Thymus (tissue), 11 donors: Measurements from ENCODE around the gene PLXNA4. TPM values are rescaled to one million over a fixed set of nuclear protein-coding genes. Genes with fewer than 3 reads are reported as not detected.
A peak's percentile ranks its signal among the peaks of the same experiment; 100 is the strongest.
"Not testable (repeated sequence)": the region's sequence is repeated elsewhere in the genome, so short reads cannot be mapped to it uniquely, and the experiment has no call there.

Source experiments
- DNase-seq, 9 donors: peaks; one replicate each; pipeline ENCODE4 v3.0.0-alpha.2; 2013; ENCODE audit warnings: low spot score in 9 of 9, low read depth in 6 of 9, missing footprints in 1 of 9
- H3K27ac ChIP-seq, 2 donors: one replicate each; pipeline ENCODE4 v1.5.1; 2013; ENCODE audit warnings: control low read depth in 1 of 2, low read depth in 1 of 2, low read length in 1 of 2, mild to moderate bottlenecking in 1 of 2, moderate library complexity in 1 of 2
- H3K27me3 ChIP-seq, 2 donors: one replicate each; pipeline ENCODE4 v1.5.1; 2013; ENCODE audit warnings: low read length in 1 of 2; ENCODE audit not compliant: control insufficient read depth in 2 of 2, insufficient read depth in 1 of 2
- H3K36me3 ChIP-seq, 2 donors: one replicate each; pipeline ENCODE4 v1.5.1; 2013; ENCODE audit warnings: low read length in 1 of 2, mild to moderate bottlenecking in 1 of 2, moderate library complexity in 1 of 2; ENCODE audit not compliant: control insufficient read depth in 2 of 2, insufficient read depth in 2 of 2
- H3K4me1 ChIP-seq, 2 donors: one replicate each; pipeline ENCODE4 v1.5.1; 2013; ENCODE audit warnings: low read length in 2 of 2; ENCODE audit not compliant: control insufficient read depth in 2 of 2, insufficient read depth in 2 of 2
- H3K4me3 ChIP-seq, 2 donors: one replicate each; pipeline ENCODE4 v1.5.1; 2013; ENCODE audit warnings: low read length in 2 of 2, control low read depth in 1 of 2, mild to moderate bottlenecking in 1 of 2
- H3K9me3 ChIP-seq, 2 donors: one replicate each; pipeline ENCODE4 v1.5.1; 2013; ENCODE audit warnings: low read length in 1 of 2, mild to moderate bottlenecking in 1 of 2; ENCODE audit not compliant: control insufficient read depth in 2 of 2, insufficient read depth in 1 of 2
- WGBS: extraction: QIAGEN DNeasy Blood & Tissue Kit; methylation state at CpG from one replicate; pipeline ENCODE4 v1.1.7; 2013; 5-methylcytosine and 5-hydroxymethylcytosine counted together
- polyA plus RNA-seq: library from polyadenylated mRNA; stranded (reverse); fragments of 200-250 nt; gene quantifications from one replicate; pipeline ENCODE4 v1.2.3, GENCODE V29; 2013
- total RNA-seq: library from RNA; stranded (reverse); fragments of 120-200 nt; gene quantifications from one replicate; pipeline ENCODE4 v1.2.4, GENCODE V29; 2013
- donor health status: healthy.

Gene PLXNA4
- total and polyA plus RNA-seq, 2 donors, result 0.21 to 0.66 TPM

- DNase-seq, result peak in 8 of 9 donors; percentile 1 to 49 (median 14)
- H3K9me3 ChIP-seq, result no peaks in the 10 kb centered on the region
- WGBS, result 83% methylated on average over 7 of the region's 7 CpGs
- peaks cover 0 to 5% of the 10 kb centered on the region in 2 donors for H3K27me3 ChIP-seq
- no peak overlapping the region for H3K4me3 ChIP-seq
- no peak overlapping the region for H3K27ac ChIP-seq
- no peaks in the 10 kb centered on the region for H3K36me3 ChIP-seq
- H3K4me1 ChIP-seq, result no peaks in the 10 kb centered on the region
Observed at GRCh38 chr7:132394283-132395198, 181.7 kb downstream of the PLXNA4 start.

GRCh38 chr7:132393789-132394261, 182.4 kb downstream of the PLXNA4 start:
- H3K36me3 ChIP-seq, result no peaks in the 10 kb centered on the region
- WGBS, result 77% methylated on average over 9 of the region's 9 CpGs
- H3K27me3 ChIP-seq, result peaks cover 0 to 5% of the 10 kb centered on the region in 2 donors
- no peaks in the 10 kb centered on the region for H3K4me1 ChIP-seq
- no peak overlapping the region for H3K4me3 ChIP-seq
- H3K27ac ChIP-seq, result no peak overlapping the region
- H3K9me3 ChIP-seq, result no peaks in the 10 kb centered on the region
- no peak for DNase-seq

GRCh38 chr7:132392713-132393112, 183.6 kb downstream of the PLXNA4 start:
- H3K4me3 ChIP-seq, result no peak overlapping the region
- H3K4me1 ChIP-seq, result no peaks in the 10 kb centered on the region
- no peaks in the 10 kb centered on the region for H3K36me3 ChIP-seq
- no peaks in the 10 kb centered on the region for H3K9me3 ChIP-seq
- 97% methylated on average over 8 of the region's 8 CpGs for WGBS
- no peak for DNase-seq
- peaks cover 0 to 5% of the 10 kb centered on the region in 2 donors for H3K27me3 ChIP-seq
- H3K27ac ChIP-seq, result no peak overlapping the region

GRCh38 chr7:132390705-132391104, 185.6 kb downstream of the PLXNA4 start:
- no peak overlapping the region for H3K27ac ChIP-seq
- H3K4me3 ChIP-seq, result no peak overlapping the region
- no peaks in the 10 kb centered on the region for H3K4me1 ChIP-seq
- no peak for DNase-seq
- H3K27me3 ChIP-seq, result peaks cover 0 to 10% of the 10 kb centered on the region in 2 donors
- H3K9me3 ChIP-seq, result no peaks in the 10 kb centered on the region
- whole genome bisulfite sequencing, result 91% methylated on average over 3 of the region's 3 CpGs
- H3K36me3 ChIP-seq, result no peaks in the 10 kb centered on the region

- H3K27me3 ChIP-seq, H3K36me3 ChIP-seq, H3K9me3 ChIP-seq, H3K27ac ChIP-seq, H3K4me3 ChIP-seq, DNase-seq, H3K4me1 ChIP-seq: not testable (repeated sequence)
- WGBS, result over 99% methylated on average over 4 of the region's 4 CpGs
Observed at GRCh38 chr7:132390049-132390448, 186.2 kb downstream of the PLXNA4 start.

- H3K4me3 ChIP-seq, result no peak overlapping the region
- H3K4me1 ChIP-seq, result no peaks in the 10 kb centered on the region
- DNase-seq, result no peak
- peaks cover 0 to 8% of the 10 kb centered on the region in 2 donors for H3K27me3 ChIP-seq
- no peak overlapping the region for H3K27ac ChIP-seq
- 83% methylated on average over 1 of the region's 1 CpG for WGBS
- H3K36me3 ChIP-seq, result no peaks in the 10 kb centered on the region
- no peaks in the 10 kb centered on the region for H3K9me3 ChIP-seq
Observed at GRCh38 chr7:132388688-132389087, 187.6 kb downstream of the PLXNA4 start.

- Histone ChIP-seq H3K27me3 (peaks cover 0 to 6% of the 10 kb centered on the region in 2 donors), H3K9me3 (no peaks in the 10 kb centered on the region), H3K4me3 (no peak overlapping the region), H3K27ac (no peak overlapping the region), H3K36me3 (no peaks in the 10 kb centered on the region), H3K4me1 (no peaks in the 10 kb centered on the region)
- no peak for DNase-seq
- 92% methylated on average over 6 of the region's 6 CpGs for WGBS
Observed at GRCh38 chr7:132387596-132387995, 188.7 kb downstream of the PLXNA4 start.

GRCh38 chr7:132386201-132386681, 190.0 kb downstream of the PLXNA4 start:
- H3K36me3 ChIP-seq, result no peaks in the 10 kb centered on the region
- no peaks in the 10 kb centered on the region for H3K4me1 ChIP-seq
- WGBS, result 55% methylated on average over 10 of the region's 10 CpGs
- no peak overlapping the region for H3K4me3 ChIP-seq
- DNase-seq, result no peak
- no peak overlapping the region for H3K27ac ChIP-seq
- H3K9me3 ChIP-seq, result no peaks in the 10 kb centered on the region
- peaks cover 0 to 13% of the 10 kb centered on the region in 2 donors for H3K27me3 ChIP-seq

- Histone ChIP-seq H3K36me3 (no peaks in the 10 kb centered on the region), H3K27ac (no peak overlapping the region), H3K27me3 (peaks cover 0 to 13% of the 10 kb centered on the region in 2 donors), H3K4me1 (no peaks in the 10 kb centered on the region), H3K9me3 (no peaks in the 10 kb centered on the region), H3K4me3 (no peak overlapping the region)
- 90% methylated on average over 2 of the region's 2 CpGs for WGBS
- no peak for DNase-seq
Observed at GRCh38 chr7:132383962-132384361, 192.3 kb downstream of the PLXNA4 start.
